COLO668 (cell line): ENCODE data around the gene PHYKPL.

Experiments used
- DNase-seq: peaks from one replicate; lab custom pipeline; 2025; ENCODE audit not compliant: unreplicated experiment; lab: John Stamatoyannopoulos, UW

PHYKPL gene

DNA sequence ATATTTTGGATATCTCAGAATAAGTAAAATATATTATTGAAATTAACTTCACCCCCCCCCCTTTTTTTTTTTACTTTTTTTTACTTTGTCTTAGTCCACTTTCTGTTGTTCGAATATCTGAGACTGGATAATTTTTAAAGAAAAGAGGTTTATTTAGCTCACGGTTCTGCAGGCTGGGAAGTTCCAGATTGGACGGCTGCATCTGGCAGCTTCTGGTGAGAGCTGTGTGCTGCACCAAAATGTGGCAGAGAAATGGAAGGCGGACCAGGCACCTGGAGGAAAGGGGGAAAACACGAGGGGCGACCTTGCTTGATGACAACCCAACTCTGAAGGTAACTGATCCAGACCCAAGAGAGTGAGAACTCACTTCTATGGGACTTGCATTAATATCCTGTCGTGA, 39.8 kb downstream of the PHYKPL start:
- DNase-seq = no peak

DNA sequence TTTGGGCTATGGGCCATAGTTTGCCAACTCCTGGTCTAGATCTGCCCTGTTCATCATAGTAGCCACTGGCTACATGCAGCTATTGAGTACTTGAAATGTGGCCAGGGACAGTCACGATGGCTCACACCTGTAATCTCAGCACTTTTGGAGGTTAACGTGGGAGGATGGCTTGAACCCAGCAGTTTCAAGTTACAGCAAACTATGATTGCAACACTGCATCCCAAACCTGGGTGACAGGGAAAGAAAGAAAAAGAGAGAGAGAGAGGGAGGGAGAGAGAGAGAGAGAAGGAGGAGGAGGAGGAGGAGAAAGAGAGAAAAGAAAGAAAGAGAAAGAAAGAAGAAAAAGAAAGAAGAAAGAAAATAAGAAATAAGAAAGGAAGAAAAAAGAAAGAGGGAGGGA, 40.4 kb downstream of the PHYKPL start:
- no peak for DNase-seq

DNA sequence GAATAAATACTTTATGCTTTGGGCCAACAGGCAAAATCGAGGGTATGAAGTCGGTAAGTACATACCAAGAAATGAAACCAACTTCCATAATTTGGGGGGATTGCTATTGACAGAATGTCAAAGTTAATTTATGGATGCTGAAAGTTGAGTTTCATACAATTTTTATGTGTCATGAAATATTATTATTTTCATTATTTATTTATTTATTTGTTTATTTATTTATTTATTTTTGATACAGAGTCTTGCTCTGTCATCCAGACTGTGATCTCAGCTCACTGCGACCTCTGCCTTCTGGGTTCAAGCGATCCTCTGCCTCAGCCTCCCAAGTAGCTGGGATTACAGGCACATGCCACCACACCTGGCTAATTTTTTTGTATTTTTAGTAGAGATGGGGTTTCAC, 40.9 kb downstream of the PHYKPL start:
- no peak for DNase-seq

DNA sequence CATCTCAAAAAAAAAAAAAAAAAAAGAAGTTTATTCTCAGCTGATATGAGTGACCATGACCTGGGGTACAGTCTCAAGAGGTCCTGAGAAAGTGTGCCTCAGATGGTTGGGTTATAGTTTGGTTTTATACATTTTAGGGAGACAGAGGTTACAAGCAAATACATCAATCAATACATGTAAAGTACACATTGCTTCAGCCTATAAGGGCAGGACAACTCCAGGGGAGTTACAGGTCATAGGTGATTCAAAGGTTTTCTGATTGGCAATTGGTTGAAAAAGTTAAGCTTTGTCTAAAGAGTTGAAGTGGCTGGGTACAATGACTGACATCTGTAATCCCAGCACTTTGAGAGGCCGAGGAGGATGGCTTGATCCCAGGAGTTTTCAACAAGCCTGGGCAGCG, 43.2 kb downstream of the PHYKPL start:
- no peak for DNase-seq

DNA sequence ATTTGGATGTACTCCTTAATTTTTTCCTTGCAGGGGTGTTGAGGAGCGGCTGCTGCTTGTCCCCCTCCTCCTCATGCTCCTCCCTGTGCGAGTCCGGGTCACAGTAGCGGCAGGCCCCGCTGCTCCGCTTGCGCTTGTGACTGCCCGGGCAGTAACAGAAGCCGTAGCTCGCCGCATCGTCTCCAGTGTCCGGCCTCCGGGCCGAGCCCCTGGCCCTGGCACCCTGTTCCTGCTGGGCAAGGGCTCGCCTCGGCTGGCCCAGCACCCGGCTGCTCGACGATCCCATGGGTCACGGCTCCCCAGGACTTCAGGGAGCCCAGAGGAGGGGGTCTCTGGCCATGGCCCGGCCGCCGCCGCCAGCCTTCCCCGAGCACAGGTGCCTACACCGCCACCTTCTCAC, 45.6 kb downstream of the PHYKPL start, which contains the start of gene GMCL2:
Gene GMCL2, minus strand, starts transcription at position 358 of the 400 bp plus-strand sequence. Its CDS starts 72 bp downstream, at position 286.
- no peak for DNase-seq

DNA sequence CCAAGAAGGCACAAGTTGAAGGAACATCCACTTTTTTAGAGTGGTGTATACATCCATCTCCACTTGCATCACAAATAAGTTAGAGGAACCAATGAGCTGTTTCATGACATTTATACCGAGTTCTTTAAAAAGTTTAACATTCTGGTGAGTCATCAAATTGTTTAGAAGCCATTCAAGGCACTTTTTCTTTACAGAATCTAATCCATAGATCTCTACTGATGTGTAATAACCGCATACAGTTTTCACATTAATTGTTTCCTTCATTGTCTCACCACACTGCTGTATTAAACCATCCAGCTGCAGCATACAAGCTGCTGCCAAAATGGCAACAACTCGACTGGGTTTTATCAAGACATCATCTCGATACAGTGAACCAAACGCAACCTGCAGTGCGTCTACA, 46.2 kb downstream of the PHYKPL start:
- DNase-seq = no peak

DNA sequence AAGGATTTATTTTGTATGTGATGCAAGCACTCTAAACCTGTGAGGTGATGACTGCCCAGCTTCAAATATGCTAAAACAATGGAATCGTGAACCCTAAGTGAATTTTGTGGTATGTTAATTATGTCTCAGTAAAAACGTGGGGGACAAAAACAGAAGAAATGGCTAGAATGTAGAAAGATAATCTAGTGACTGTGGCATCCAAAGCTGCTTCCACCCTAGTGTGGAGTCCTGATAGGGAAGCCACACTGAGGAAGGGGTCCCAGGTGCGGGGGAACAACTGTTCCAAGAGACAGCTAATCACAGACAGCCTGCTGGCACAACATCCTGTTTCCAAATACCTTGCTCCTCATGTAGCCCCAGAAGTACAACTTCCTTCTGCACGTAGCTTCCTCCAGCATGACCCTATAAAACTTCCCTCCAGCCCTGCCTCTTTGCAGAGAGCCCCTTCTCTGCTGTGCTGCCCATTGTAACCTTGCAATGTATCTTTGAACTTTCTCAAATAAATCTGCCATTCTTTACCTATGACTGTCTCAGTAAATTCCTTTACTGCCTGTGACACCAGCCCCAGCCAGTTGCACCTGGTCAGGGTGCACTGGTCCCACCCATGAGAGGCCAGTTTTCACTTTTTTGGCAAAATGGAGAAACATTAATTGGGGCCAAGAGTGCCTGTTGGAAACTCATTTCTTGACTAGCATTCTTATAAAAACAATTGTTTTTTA, 50.3 kb downstream of the PHYKPL start:
- DNase-seq = no peak

DNA sequence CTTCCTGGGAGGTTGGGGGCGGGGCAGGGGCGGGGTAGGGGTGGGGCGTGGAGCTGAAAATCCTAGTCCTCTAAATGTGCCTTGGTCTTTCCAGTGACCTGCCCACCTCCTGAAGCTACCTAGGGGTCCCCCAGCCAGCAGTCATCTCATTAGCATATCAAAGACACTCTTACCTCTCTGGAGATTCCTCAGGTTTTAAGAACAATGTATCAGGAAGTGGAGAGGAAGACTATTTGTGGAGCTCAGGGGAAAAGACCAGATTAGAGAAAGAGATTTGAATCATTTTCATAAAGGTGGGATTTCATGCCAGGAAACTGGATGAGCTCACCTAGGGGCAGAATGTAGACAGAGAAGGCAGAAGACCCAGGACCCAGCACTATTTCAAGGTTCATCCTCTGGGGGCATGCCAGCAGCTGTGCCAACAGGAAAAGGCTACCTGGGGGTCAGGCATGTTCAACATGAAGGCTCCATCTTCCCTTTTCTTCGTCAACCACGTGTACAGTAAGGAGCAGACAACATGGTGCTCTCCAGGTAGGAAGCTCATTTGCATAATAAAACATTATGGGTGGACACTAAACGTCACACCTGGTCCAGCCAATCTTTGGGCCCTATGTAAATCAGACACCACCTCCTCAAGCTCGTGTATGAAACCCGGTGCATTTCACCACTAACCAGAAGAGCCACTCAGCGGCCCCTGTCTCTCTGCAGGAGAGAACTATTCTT, 52.3 kb downstream of the PHYKPL start:
- no peak for DNase-seq

DNA sequence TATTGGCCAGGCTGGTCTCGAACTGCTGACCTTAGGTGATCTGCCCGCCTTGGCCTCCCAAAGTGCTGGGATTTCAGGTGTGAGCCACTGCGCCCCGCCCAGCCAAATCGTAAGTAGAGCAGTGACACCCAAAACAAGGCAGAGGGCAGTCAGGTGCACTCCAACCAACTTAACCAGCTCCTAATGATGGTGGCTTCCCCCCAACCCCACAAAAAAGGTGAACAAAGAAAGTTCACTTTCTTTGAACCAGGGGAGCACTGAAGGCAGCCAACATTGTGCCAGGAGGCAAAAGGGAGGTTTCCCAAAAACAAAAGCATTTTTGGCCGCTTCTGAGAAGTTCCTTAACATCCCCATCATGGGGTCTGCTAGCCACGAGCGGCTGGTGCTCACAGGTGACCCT, 55.0 kb downstream of the PHYKPL start:
- DNase-seq = no peak

DNA sequence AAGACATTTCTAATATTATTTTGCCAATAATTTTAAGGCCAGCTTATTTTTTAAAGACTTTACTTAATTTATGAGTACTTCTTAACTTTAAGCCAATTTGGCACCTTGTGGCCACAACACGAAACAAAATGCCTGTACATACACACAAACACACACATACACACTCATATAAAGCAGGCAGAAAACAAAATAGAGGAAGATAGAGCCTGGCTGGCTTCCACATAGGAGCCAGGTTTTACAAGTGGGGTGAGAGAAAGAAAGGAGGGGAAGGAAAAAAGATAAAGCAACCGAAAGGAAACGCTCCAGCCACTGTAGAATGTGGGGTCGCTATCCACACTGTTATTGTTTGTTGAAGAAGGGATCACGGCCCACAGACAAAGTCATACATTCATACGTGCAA, 55.8 kb downstream of the PHYKPL start:
- no peak for DNase-seq

DNA sequence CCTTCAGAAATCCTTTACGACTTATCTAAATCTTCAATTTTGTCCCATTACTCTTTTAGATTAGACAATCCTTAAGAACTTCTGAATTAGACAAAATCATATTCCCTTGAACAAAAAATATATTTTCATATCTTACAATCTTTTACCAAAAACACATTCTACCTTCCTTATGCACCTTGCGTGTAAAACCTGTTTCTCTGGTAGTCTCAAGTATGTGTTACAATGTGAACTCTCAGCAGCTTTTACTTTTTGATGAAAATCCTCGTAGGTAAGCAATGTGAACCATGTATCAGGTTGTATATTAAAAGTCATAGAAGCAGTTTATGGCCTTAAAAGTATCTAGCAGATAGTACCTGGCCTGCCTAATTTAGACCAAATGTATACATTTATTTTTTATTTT, 58.1 kb downstream of the PHYKPL start:
- no peak for DNase-seq

DNA sequence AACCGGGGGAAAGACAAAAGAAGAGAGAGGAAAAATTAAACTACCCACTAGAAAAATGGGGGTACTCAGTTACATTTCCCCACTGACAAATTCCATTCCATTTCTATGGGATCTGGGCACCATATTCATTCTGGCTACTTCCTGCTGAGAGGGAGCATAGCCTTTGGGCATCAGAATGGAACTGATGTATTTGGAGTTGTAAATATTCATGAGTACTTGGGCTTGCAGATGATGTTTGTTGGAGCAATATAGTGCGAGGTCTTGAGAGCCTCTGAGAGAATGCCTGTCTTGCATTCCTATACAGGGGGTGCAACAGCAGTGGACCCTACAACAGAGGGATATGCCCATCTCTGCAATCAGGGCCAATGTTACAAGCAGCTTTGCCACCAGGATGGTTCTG, 62.1 kb downstream of the PHYKPL start:
- DNase-seq = no peak

DNA sequence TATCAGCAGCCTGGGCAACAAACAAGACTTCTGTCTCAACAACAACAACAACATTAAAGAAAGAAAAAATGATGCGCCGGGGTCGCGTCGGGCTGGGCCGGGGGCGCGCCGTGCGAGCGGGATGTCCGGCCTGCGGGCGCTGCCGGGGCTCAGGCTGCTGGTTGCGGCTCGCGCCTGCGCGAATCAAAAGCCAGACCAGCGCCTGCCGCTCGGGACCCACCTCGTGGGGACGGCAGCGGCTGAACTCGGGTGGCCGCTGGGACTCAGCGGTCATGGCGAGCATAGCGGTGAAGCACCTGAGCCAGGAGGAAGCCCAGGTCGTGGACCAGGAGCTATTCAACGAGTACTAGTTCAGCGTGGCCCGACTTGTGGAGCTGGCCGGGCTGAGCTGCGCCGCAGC, 67.0 kb downstream of the PHYKPL start:
- no peak for DNase-seq

DNA sequence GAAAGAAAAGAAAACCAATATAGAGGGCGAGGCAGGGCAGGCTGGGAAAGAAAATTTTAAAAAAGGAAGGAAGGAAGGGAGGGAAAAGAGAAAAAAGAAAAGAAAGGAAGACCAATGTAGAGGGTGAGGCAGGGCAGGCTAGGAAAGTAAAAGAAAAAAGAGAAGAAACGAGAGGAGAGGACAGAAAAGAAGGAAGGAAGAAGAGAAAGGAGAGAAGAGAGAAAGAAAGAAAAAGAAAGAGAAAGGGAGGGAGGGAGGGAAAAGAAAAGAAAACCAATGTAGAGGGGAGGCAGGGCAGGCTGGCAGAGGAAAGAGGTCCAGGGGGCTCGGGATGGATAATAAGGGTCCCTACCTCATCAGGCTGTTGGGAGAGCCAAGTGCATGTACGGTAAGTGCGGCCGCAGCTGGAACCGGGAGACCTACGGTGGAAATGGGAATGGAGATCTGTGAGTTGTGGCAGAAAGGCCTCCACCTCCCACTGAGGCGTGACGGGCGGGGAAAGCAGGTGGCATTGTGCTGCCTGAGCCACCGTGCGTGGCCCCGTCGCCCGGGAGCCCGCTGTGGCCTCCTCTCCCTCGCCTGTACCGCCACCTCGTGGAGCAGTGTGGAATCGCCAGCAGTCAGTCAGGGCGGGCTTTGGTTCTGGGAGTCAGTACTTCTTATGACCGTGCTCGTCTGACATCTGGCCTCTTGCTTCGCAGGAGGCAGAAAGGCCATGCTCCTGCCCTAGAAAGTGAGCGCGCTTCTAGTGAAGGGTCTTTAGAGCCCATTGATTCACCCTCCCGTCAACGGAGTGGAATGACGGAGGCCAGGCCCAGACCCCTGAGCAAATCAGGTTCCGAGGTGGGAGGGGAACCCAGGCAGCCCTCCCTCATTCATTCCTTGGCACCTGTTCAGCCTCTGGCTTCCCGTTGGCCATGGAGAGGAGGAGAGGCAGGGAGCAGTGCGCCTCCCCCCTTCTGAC, 68.5 kb downstream of the PHYKPL start:
- peak; percentile 91 for DNase-seq

DNA sequence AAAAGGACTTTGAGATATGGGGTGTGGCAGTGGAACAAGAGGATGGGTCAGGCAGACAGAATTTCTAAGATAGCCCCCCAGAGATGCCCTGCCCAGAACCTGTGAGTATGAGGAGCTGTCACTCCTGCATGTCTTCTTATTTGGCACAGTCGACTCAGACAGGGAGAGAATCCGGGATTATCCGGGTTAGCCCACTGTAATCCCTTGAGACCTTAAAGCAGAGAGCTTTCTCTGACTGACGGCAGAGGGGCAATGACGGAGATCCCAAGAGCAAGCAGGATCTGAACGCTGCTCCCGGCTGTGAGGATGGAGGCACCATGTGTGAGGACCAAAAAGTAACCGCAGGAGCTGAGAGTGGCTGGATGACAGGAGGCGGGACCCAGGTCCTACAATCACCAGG, 70.1 kb downstream of the PHYKPL start:
- no peak for DNase-seq

DNA sequence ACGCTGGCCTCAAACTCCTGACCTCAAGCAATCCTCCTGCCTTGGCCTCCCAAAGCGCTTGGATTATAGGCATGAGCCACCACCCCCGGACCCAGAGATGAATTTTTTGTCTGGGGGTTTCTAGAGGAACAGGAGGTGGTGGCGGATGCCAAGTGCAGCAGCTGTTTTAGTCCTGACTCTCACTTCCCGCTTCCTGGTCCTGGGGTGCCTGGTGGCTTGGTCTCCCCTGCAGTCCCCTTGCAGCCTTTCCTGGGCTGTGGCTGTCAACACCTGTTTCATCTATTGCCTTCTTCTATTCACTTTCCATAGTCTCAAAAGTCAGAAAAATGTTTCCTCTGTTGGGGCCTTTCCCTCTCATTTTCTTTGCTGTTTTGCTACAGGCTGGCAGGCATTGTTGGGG, 72.4 kb downstream of the PHYKPL start:
- DNase-seq = no peak
